GM19397 (cell line): ENCODE data around the gene TOMM20.
"Not testable (repeated sequence)": the region's sequence is repeated elsewhere in the genome, so short reads cannot be mapped to it uniquely, and the experiment has no call there.

Experiments
- ATAC-seq: cut with Tn5 transposase; IDR thresholded peaks from one replicate; pipeline ENCODE4 v1.9.1; 2021; ENCODE audit warnings: mild to moderate bottlenecking, moderate library complexity; ENCODE audit not compliant: unreplicated experiment

The TOMM20 gene

DNA sequence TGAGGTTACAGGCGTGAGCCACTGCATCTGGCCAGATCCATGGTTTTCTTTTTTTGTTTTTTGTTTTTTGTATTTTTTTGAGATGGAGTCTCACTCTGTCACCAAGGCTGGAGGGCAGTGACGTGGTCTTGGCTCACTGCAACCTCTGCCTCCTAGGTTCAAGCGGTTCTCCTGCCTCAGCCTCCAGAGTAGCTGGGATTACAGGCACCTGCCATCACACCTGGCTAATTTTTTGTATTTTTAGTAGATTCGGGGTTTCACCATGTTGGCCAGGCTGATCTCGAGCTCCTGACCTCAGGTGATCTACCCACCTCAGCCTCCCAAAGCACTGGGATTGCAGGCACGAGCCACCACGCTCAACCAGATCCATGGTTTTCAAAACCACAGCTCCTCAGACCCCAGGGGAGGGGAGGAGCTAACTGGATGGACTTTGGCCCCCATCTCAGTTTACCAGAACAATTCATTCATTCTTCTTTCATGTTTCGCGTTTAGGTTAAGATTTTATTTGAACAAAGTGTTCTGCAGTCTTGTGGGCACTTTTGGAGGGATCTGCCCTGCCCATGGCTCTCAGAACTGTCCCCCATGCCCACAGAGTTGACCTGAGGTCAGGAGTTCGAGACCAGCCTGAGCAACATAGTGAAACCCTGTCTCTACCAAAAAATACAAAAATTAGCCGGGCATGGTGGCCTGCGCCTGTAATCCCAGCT, 43.1 kb downstream of the TOMM20 start:
- not testable (repeated sequence) for ATAC-seq

DNA sequence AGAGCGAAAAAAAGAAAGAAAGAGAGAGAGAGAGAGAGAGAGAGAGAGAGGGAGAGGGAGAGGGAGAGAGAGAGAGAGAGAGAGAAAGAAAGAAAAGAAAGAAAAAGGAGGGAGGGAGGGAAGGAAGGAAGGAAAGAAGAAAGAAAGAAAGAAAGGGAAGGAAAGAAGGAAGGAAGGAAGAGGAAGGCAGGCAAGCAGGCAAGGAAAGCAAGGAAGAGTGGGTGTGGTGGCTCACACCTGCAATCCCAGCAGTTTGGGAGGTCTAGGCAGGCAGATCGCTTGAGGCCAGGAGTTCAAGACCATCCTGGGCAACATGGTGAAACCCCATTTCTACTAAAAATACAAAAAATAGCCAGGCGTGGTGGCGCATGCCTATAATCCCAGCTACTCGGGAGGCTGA, 47.8 kb downstream of the TOMM20 start:
- ATAC-seq, result not testable (repeated sequence)

DNA sequence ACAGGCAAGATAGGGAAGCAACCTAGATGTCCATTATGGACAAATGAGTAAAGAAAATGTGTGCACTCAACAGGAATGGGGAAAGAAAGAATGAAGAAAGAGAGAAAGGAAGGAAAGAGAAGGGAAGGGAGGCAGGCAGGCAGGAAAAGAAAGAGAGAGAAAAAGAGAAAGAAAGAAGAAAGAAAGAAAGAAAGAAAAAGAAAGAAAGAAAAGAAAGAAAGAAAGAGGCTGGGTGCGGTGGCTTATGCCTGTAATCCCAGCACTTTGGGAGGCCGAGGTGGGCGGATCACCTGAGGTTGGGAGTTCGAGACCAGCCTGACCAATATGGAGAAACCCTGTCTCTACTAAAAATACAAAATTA, 48.4 kb downstream of the TOMM20 start:
- not testable (repeated sequence) for ATAC-seq

DNA sequence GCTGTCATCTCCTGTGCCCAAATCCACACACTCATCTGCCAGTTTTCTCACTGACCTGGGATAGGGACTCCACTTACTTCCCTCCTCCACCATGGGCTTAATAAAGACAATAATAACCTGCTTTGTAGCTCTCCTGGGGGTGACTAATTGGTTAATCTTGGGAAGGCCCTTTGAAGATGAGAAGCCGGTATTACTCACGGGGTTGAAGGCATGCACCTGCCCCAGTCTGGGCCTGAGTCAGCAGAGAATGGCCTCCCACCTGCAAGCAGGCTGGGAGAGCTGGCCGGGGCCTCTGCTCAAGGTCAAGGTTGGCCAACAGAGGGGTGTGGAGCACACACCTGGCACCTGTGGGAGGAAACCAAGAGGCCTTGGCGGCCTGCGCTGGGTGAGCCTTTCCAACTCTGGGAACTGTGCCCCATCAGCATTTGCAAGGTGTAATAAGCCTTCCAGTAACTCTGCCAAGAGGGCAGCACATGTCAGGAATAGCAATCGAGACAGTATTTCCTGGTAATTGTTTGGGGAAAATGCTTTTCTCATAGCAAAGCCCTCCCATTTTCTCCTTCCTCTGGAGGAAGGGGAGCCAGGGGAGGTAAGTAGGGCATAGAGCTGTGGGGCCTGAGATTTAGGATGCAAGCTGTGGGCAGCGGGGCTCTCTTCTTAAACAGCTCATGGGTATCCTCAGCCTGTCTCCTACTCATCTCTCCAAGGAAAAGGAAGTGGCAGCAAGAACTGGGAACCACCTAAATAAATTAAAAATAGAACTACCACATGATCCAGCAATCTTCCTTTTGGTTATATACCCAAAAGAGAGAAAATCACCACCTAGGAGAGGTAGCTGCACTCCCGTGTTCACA, 49.0 kb downstream of the TOMM20 start:
- ATAC-seq, result no peak

DNA sequence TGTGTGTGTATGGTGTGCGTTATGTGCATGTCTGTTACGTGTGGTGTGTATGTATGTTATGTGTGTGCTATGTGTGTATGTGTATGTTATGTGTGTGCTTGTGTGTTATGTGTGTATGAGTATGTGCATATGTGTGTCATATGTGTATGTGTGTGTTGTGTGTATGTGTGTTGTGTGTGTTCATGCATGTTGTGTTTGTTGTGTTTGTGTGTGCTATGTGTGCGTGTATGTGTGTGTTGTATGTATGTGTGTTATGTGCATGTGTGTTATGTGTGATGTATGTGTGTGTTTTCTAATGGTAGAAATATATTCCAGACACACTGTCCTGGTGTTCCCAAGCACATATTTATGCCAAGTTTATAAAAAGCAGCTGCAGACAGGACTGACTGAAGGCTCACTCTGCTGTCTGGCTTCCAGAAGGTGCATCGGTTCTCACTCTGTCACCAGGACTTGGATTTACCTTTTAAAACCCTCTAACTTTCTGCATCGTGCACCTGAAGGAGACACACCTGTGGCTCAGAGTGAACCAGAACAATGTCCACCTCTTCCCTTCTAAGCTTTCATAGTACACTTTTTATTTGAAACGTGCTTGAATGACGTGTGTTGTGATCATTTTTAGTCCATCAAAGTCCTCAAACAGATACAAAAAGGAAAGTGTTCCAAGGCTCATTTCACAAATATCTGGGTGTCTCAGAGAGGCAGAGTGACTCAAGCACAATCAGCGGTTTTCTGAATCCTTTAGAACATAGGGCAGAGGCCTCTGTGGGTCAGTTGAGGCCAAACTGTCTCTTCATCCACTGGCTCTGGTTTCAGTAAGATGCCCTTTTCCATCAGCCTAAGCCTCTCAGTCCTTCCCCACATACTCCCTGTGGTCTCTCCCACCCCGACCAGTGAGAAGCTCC, 49.9 kb downstream of the TOMM20 start:
- no peak for ATAC-seq

DNA sequence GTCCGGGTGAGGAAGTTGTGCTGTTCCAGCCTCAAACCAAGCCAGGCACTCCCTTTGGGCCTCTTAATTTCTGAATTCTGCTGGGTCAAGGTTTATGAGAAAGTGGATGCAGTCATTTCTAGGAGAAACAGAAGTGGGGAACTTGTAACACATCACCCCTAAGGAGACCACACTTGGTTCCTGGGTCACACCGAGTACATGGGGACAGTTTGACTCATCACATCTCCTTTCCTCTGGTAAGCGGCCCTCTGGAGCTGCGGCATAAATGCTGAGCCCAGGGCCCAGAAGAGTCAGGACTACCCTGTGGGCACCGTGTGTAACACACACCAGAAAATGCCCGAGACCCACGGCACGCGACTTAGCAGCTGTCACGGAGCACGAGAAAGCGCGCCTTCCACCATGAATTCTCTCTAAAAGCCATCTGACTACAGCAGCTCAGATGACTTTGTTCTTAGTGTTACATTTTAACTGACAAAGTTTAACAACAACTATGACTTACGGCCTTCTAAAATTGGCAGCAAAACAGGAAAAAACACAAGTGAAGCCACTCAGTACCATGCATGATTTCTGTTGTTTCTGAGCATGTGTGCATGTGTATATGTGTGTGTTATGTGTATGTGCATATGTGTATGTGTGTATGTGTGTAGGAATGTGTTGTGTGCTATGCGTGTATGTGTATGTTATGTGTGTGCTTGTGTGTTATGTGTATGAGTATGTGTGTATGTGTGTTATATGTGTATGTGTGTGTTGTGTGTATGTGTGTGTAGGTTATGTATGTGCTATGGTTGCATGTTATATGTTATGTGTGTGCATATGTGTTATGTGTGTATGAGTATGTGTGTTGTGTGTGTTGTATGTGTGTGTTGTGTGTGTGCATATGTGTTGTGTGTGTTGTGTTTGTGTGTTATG, 50.8 kb downstream of the TOMM20 start:
- ATAC-seq, result no peak

DNA sequence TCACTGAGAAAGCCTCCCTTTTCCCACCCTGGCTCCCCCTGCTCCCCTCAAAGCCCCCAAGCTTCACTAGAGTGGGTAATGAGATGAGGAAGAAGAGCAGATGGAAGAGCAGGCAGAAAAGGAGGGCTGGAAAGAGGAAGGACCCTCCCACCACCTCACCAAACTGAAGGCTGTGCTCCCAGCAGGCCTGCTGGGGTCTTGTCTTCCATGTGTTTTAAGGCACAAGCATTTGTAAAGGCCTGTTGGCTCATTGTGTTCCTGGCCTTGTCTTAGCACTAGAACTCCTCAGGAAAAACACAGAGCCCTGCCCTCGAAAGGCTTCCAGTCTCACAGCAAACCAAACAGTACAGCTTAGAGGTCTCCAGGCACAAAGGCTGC, 51.5 kb downstream of the TOMM20 start:
- ATAC-seq, result no peak

DNA sequence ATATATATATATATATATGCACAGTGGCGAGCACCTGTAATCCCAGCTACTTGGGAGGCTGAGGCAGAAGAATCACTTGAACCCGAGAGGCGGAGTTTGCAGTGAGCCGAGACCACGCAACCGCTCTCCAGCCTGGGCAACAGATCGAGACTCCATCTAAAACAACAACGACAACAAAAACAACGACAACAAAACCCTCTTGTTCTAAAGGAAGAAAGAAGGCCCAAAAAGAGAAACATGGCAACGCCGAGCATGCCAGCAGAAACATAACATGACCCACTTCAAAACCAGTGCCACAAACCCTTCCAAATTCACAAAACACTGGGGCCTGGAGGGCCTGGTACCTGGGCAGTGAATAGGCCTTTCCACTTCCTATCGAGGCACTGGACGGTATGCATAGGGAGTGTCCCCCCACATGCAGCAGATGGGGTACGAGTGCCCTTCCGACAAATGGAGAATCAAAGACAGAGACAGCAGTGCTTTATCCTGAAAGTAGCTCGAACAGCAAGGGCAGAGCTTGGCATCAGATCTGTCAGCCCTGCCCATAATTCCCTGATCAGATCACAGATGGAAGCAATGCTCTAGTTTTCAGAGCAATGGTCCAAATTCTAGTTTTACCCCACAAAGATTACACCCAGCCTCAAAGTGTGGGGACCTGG, 52.0 kb downstream of the TOMM20 start:
- ATAC-seq, result no peak

DNA sequence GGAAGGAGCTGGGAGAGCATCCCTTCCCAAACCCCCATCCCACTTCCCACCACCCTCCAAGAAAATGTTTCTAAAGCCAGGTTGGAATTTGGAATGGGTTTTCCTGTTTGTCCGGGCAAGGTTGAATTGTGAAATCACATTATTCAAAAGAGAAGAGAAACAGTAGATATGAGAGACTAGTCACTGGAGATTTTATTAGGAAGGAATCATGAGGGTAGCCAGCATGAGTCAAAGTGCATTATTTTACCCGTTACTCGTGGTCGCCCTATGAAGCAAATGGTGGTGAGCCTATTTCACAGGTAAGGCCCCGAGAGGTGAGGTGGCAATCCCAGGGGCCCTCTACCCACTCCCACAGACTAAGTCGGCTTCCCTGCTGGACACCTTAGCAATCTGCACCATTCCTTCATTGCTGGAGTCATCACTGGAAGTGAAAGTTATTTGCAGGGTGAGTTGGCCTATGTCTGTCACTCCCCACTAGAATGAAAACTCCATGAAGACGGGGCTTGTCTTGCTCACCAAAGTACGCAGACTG, 52.8 kb downstream of the TOMM20 start:
- ATAC-seq, result no peak

DNA sequence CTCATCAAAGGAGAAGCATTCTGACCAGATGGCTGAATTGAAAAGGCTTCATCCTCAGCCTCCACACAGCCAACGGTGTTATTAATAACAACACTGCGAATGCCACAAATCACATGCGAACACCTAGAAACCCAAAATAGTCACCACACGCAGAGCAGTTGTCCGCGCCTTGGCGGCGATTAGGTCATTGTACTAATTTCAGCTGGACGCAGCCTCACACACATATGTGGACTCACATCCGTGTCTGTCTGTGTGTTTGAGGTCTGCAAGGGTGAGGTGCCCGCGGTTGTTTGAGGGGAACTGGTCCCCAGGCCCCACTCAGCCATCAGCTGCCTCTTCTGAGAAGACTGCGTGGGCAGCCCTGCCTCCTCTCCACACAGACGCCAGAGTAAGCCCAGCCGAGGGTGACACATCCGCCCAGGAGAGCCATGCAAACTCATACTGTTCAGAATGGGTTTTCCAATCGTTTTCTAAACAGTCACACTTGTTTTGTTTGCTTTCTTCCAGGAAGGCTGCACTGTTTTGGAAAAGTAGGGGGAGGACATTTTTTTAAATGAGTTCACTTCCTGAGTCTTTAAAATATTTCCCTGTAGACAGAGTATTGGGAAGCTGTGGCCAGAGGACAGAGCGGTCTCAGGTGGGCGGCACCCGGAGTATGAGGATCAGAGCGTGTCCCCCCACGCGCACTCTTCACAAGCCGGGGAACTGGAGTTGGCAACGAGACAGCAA, 53.4 kb downstream of the TOMM20 start:
- peak; percentile 64 for ATAC-seq

DNA sequence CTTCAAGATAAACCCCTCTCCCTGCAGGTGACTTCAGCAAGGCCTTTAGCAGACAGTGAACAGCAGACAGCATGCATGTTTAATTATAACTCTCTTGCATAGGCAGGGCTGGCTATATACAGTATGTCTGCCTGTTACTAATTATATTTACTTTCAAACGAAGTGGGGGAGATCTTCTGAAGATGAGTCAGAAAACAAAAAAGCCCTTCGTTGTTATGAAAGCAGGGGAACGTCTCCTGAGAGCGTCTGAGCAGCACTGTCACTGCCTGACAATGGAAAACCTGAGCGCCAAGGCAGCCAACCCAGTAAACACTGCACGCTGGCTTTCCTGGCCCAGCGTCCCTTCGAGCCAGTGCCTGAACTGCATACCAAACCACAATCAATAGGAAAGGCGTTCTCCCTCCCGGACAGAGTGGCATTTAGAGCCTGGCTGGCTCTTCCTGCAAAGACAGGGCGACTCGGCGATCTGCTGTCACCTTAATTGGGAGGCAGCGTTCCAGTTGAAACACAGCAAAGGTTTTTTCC, 54.1 kb downstream of the TOMM20 start:
- ATAC-seq, result peak; percentile 33

DNA sequence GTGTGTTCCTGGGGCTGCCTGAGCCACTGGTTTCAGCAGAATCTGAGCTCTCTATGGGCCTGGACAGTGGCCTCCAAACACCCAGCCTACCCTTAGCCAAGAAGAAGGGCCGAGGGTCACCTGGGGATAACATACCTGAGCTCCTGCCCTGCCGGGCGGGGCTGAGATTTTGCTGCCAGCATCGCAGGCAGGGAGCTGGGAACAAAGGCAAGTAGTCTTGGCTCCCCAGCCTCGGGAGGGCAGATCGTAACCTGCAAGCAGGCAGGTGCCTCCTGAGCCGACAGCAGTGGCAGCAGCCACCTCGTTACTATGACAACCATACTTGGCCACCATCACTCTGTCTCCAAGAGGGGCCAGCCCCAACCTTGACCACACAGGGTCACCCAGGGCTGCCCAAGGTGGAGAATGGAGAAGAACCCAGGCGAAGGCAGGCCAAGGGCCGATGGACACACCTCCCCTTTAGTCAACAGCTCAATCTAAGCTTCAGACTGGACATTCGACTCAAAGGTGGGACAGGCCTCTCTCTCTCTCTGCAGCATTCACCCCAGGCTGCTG, 54.6 kb downstream of the TOMM20 start:
- no peak for ATAC-seq

DNA sequence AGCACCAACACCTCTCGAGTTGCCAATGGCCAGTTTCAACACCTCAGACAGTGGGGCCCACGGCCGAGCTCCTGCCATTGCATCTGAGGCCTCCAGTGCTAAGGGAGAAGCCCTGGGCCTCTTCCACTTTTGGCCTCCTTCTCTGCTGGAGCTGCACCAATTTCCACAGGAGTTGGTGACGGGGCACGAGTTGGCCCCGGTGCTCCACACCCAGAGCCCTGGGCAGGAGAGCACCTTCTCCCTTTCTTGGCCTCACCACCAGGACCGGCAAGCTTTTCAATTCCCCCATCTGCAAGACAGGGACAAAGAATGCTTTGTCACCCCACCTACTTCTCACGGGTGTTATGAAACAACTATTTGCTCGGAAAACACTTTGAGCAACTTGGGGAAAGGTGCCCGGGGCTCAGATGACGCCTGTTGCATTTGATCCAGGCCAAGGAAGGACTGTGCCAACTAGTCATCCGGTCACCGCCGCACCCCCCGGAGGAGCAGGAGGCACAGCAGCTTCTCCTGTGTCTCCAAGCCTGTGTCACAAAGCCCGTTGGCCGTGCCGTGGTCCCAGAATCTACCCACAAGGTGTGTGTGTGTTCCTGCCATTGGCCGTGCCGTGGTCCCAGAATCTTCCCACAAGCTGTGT, 55.2 kb downstream of the TOMM20 start:
- no peak for ATAC-seq

DNA sequence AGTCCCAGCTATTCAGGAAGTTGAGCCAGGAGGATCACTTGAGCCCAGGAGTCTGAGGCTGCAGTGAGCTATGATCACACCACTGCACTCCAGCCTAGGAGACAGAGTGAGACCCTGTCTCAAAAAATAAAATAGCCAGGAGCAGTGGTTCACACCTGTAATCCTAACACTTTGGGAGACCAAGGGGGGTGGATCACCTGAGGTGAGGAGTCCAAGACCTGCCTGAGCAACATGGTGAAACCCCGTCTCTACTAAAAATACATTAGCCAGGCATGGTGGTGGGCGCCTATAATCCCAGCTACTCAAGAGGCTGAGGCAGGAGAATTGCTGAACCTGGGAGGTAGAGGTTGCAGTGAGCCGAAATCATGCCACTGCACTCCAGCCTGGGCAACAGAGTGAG, 56.1 kb downstream of the TOMM20 start:
- ATAC-seq, result not testable (repeated sequence)

DNA sequence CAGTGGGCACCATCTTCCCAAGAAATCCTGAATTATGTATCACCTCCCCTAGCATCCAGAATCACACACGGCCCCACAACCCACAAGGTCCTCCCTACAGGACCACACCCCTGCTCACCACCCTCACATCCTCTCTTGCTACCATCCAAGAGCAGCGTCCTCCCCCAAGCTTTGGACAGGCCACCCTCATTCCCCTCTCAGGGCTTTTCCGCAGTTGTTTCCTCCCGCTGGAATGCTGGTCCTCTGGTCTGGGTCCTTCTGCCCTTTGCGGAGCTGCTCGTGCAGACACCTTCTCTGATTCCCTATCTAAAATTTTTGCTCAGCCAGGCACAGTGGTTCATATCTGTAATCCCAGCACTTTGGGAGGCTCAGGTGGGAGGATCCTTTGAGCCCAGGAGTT, 56.5 kb downstream of the TOMM20 start:
- ATAC-seq, result no peak

DNA sequence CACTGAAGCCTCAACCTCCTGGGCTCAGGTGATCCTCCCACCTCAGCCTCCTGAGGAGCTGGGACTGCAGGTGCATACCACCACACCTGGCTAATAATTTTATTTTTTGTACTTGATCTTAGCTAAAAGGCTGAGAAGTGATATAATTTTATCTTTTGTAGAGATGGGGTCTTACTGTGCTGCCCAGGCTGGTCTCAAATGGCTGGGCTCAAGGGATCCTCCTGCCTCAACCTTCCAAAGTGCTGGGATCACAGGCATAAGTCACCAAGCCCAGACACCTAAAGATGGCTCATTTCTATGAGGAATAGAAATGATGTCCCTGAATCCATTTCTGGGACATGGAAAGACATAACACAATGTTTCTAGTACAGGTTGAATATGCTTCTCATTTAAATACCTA, 57.8 kb downstream of the TOMM20 start:
- ATAC-seq, result no peak

DNA sequence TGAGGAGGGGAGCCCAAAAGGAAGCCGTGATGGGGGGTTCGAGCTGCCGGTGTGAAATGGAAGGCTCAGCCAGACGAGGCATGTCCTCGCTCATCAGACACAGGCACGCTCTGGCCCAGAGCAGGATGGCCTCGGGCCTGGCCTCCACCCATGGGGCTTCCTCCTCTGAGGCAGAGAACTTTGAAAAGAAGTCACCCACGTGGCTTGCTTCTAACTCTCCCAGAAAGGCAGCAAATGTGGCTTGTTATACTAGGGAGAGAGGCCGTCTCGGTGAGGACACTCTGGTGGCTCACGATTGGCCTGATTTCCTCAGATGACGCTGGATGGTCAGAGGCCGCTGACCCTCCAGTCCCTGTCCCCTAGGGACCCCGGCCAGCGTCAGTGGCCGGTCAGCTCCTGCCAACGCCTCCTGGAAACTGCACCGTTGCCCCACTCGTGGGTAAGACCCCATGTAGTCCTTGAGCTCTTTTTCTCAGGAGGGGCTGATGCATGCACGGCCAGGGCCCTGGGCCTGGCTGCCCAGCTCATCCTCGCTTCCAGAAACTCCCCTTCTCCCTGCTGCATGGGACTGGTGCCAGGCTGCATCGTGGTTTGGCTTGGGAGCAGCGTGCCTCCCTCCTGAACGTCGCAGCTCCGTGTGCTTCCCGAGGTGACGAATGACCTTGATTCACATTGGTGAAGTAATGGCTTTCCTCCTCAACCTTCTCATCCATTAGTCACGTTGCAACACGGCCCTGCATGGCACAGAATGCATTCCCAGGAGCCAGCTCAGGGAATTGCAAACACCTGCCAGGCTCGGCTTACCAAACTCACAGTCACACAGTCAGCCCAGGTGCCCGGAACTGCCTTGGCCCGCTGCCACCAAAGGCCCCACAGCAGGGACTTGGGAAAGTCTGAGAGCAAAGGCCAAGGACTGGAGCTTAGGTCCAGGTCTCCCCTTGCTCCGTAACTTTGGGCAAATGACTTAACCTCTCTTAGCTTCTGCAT, 58.8 kb downstream of the TOMM20 start:
- ATAC-seq, result no peak
